SK-N-SH treated with all-trans-retinoic acid at 6 μM for 48 hours (cell line): ENCODE measurements around the gene TMEM219.

Experiments used
- ATAC-seq: fragments of 200-7000 bp; cut with Tn5 transposase; 3 replicates; pipeline ENCODE4 v1.9.1; 2020; ENCODE audit warnings: mild to moderate bottlenecking, moderate library complexity
- ARNTL ChIP-seq: fragments of 450-650 bp; formaldehyde crosslinking; IDR thresholded peaks from 2 replicates; pipeline ENCODE4 v1.5.0; 2020; ENCODE audit warnings: low read depth, mild to moderate bottlenecking, moderate library complexity, borderline replicate concordance
- BACH2 ChIP-seq: fragments of 250-450 bp; sonication (Bioruptor Pico); IDR thresholded peaks from 2 replicates; pipeline ENCODE4 v1.9.0; 2021; ENCODE audit warnings: mild to moderate bottlenecking, borderline replicate concordance
- CREB5 ChIP-seq: fragments of 250-450 bp; sonication (Bioruptor Pico); IDR thresholded peaks from 2 replicates; pipeline ENCODE4 v1.5.1; 2020; ENCODE audit warnings: low read depth, mild to moderate bottlenecking, moderate library complexity
- CSDC2 ChIP-seq: fragments of 250-450 bp; sonication (Bioruptor Pico); IDR thresholded peaks from 2 replicates; pipeline ENCODE4 v1.5.0; 2020; ENCODE audit warnings: mild to moderate bottlenecking, moderate library complexity
- CSRNP3 ChIP-seq: fragments of 250-450 bp; sonication (Bioruptor Pico); IDR thresholded peaks from 2 replicates; pipeline ENCODE4 v1.5.1; 2021; ENCODE audit warnings: mild to moderate bottlenecking, moderate library complexity
- ESRRG ChIP-seq: fragments of 250-450 bp; sonication (Bioruptor Pico); IDR thresholded peaks from 2 replicates; pipeline ENCODE4 v1.6.1; 2021; ENCODE audit warnings: mild to moderate bottlenecking
- GLIS3 ChIP-seq: fragments of 250-450 bp; sonication (Bioruptor Pico); IDR thresholded peaks from 2 replicates; pipeline ENCODE4 v1.5.0; 2020; ENCODE audit warnings: mild to moderate bottlenecking, moderate library complexity
- ISL1 ChIP-seq: fragments of 250-450 bp; sonication (Bioruptor Pico); IDR thresholded peaks from 2 replicates; pipeline ENCODE4 v2.1.2; 2022; ENCODE audit warnings: mild to moderate bottlenecking, moderate library complexity
- OSR1 ChIP-seq: fragments of 250-450 bp; sonication (Bioruptor Pico); IDR thresholded peaks from 2 replicates; pipeline ENCODE4 v1.8.0; 2022; ENCODE audit warnings: moderate library complexity, mild to moderate bottlenecking, inconsistent platforms
- PATZ1 ChIP-seq: fragments of 250-450 bp; sonication (Bioruptor Pico); IDR thresholded peaks from 2 replicates; pipeline ENCODE4 v1.8.0; 2020; ENCODE audit warnings: mild to moderate bottlenecking, moderate library complexity, borderline replicate concordance
- POU6F1 ChIP-seq: fragments of 250-450 bp; sonication (Bioruptor Pico); IDR thresholded peaks from 2 replicates; pipeline ENCODE4 v1.8.0; 2021; ENCODE audit warnings: low read depth, mild to moderate bottlenecking, moderate library complexity, borderline replicate concordance
- PPARA ChIP-seq: fragments of 250-450 bp; sonication (Bioruptor Pico); IDR thresholded peaks from 2 replicates; pipeline ENCODE4 v1.5.0; 2020; ENCODE audit warnings: mild to moderate bottlenecking, borderline replicate concordance
- RARB ChIP-seq: fragments of 250-450 bp; sonication (Bioruptor Pico); IDR thresholded peaks from 2 replicates; pipeline ENCODE4 v1.8.0; 2021; ENCODE audit warnings: mild to moderate bottlenecking, moderate library complexity
- SNAI2 ChIP-seq: fragments of 250-450 bp; sonication (Bioruptor Pico); IDR thresholded peaks from 2 replicates; pipeline ENCODE4 v1.5.0; 2020; ENCODE audit warnings: mild to moderate bottlenecking, moderate library complexity
- TCF4 ChIP-seq: fragments of 250-450 bp; sonication (Bioruptor Pico); IDR thresholded peaks from 2 replicates; pipeline ENCODE4 v1.8.0; 2021; ENCODE audit warnings: mild to moderate bottlenecking, moderate library complexity, borderline replicate concordance
- TOX ChIP-seq: fragments of 250-450 bp; sonication (Bioruptor Pico); IDR thresholded peaks from 2 replicates; pipeline ENCODE4 v1.8.0; 2021; ENCODE audit warnings: mild to moderate bottlenecking, moderate library complexity, borderline replicate concordance
- ZC3H10 ChIP-seq: fragments of 250-450 bp; sonication (Bioruptor Pico); IDR thresholded peaks from 2 replicates; pipeline ENCODE4 v1.5.1; 2021; ENCODE audit warnings: mild to moderate bottlenecking, moderate library complexity
- ZFP3 ChIP-seq: fragments of 250-450 bp; sonication (Bioruptor Pico); IDR thresholded peaks from 2 replicates; pipeline ENCODE4 v1.5.0; 2020; ENCODE audit warnings: mild to moderate bottlenecking, moderate library complexity
- ZFP30 ChIP-seq: fragments of 450-650 bp; formaldehyde crosslinking; IDR thresholded peaks from 2 replicates; pipeline ENCODE4 v1.5.0; 2022; ENCODE audit warnings: mild to moderate bottlenecking, moderate library complexity
- ZNF565 ChIP-seq: fragments of 450-650 bp; formaldehyde crosslinking; conservative IDR thresholded peaks from 2 replicates; pipeline ENCODE4 v1.5.0; 2020; ENCODE audit warnings: low read depth, mild to moderate bottlenecking, moderate library complexity
- ZNF70 ChIP-seq: fragments of 450-650 bp; formaldehyde crosslinking; IDR thresholded peaks from 2 replicates; pipeline ENCODE4 v1.5.0; 2020; ENCODE audit warnings: mild to moderate bottlenecking, moderate library complexity
- ZNF8 ChIP-seq: fragments of 450-650 bp; formaldehyde crosslinking; IDR thresholded peaks from 2 replicates; pipeline ENCODE4 v1.5.0; 2020; ENCODE audit warnings: mild to moderate bottlenecking, moderate library complexity
- TF ChIP-seq, protein P1 (sequence below): fragments of 250-450 bp; sonication (Bioruptor Pico); IDR thresholded peaks from 2 replicates; pipeline ENCODE4 v1.5.0; 2020; ENCODE audit warnings: mild to moderate bottlenecking, moderate library complexity

The TMEM219 gene

DNA sequence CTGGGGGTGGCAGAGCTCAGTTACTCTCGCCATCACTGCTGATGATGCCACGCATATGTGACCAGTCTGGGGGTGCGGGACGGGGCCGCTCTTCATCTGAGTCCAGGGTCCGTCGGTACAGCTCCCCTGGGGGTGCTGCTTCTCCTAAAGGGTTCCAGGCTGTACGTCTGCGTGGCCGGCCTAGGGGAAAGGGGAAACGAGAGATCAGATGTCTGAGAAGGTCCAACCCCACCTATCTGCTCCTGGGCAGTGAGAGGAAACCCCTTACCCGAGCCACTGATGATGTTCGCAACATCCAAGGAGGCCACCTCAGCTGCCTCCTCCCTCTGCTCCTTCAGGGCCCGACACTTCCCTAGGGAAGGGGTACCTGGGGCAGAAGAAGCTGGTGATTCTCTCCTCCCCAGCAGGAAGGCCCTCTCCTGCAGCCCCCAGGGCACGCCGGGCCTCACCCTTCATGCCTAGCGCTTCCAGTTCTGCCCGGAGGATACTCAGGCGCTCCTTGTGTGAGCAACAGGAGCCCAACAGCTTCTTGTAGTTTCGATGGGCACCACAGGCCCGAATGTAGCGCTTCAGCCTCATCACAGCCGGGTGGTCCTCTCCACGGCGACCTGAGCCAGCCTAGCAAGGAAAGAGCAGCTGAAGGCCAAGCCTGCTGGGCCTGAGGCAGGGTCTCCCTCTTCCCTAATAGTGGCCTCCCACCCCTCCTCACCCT lies 31.5 kb downstream of the TMEM219 start:
- TF ChIP-seq TCF4 (CRISPR knock-in tag) (no peak), ZNF565 (CRISPR knock-in tag) (no peak), ZFP30 (CRISPR knock-in tag) (no peak), CSRNP3 (CRISPR knock-in tag) (no peak), TOX (no peak), ISL1 (CRISPR knock-in tag) (no peak), ZC3H10 (CRISPR knock-in tag) (no peak), ZNF8 (CRISPR knock-in tag) (no peak), PATZ1 (CRISPR knock-in tag) (no peak), ZNF70 (CRISPR knock-in tag) (no peak), CREB5 (CRISPR knock-in tag) (no peak), CSDC2 (CRISPR knock-in tag) (no peak), ESRRG (CRISPR knock-in tag) (no peak), ZFP3 (no peak), ARNTL (CRISPR knock-in tag) (no peak), GLIS3 (no peak), POU6F1 (no peak), BACH2 (no peak), SNAI2 (CRISPR knock-in tag) (no peak)
- ATAC-seq = no peak

GRCh38 chr16:29993903-29994599 lies 32.2 kb downstream of the TMEM219 start:
- TF ChIP-seq OSR1 (CRISPR knock-in tag) (no peak), CREB5 (CRISPR knock-in tag) (no peak), PPARA (CRISPR knock-in tag) (no peak), ZFP30 (CRISPR knock-in tag) (no peak), ARNTL (CRISPR knock-in tag) (no peak), RARB (CRISPR knock-in tag) (no peak), CSRNP3 (CRISPR knock-in tag) (no peak), ZNF70 (CRISPR knock-in tag) (no peak), TOX (no peak), ISL1 (CRISPR knock-in tag) (no peak), POU6F1 (no peak)
- TF ChIP-seq, protein P1, sequence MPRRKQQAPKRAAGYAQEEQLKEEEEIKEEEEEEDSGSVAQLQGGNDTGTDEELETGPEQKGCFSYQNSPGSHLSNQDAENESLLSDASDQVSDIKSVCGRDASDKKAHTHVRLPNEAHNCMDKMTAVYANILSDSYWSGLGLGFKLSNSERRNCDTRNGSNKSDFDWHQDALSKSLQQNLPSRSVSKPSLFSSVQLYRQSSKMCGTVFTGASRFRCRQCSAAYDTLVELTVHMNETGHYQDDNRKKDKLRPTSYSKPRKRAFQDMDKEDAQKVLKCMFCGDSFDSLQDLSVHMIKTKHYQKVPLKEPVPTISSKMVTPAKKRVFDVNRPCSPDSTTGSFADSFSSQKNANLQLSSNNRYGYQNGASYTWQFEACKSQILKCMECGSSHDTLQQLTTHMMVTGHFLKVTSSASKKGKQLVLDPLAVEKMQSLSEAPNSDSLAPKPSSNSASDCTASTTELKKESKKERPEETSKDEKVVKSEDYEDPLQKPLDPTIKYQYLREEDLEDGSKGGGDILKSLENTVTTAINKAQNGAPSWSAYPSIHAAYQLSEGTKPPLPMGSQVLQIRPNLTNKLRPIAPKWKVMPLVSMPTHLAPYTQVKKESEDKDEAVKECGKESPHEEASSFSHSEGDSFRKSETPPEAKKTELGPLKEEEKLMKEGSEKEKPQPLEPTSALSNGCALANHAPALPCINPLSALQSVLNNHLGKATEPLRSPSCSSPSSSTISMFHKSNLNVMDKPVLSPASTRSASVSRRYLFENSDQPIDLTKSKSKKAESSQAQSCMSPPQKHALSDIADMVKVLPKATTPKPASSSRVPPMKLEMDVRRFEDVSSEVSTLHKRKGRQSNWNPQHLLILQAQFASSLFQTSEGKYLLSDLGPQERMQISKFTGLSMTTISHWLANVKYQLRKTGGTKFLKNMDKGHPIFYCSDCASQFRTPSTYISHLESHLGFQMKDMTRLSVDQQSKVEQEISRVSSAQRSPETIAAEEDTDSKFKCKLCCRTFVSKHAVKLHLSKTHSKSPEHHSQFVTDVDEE (CRISPR knock-in tag) = no peak
- ATAC-seq = no peak
